H9 (cell line): ENCODE data around the gene SRPK1. TPM values are rescaled to one million over a fixed set of nuclear protein-coding genes. Genes with fewer than 3 reads are reported as not detected.

ENCODE experiments used
- DNase-seq: peaks from one replicate; pipeline ENCODE4 v3.0.0-alpha.2; 2017
- H2AFZ ChIP-seq: one replicate; pipeline ENCODE4 v1.6.1; 2013; ENCODE audit warnings: mild to moderate bottlenecking, low read length, control low read depth, moderate library complexity
- H2AK5ac ChIP-seq: 2 replicates; pipeline ENCODE4 v1.6.1; 2013; ENCODE audit warnings: low read length, control low read depth, mixed read lengths; ENCODE audit not compliant: insufficient read length
- H2BK120ac ChIP-seq: one replicate; pipeline ENCODE4 v1.6.1; 2013; ENCODE audit warnings: low read depth, mild to moderate bottlenecking, low read length, control low read depth, inconsistent platforms; ENCODE audit not compliant: poor library complexity, severe bottlenecking
- H2BK12ac ChIP-seq: 2 replicates; pipeline ENCODE4 v1.6.1; 2013; ENCODE audit warnings: low read length, control low read depth, mixed read lengths, low read depth; ENCODE audit not compliant: insufficient read length
- H2BK15ac ChIP-seq: 2 replicates; pipeline ENCODE4 v1.6.1; 2013; ENCODE audit warnings: low read depth, low read length, control low read depth
- H2BK20ac ChIP-seq: one replicate; pipeline ENCODE4 v1.6.1; 2013; ENCODE audit warnings: low read depth, mild to moderate bottlenecking, low read length, control low read depth, inconsistent platforms; ENCODE audit not compliant: poor library complexity, severe bottlenecking
- H2BK5ac ChIP-seq: 2 replicates; pipeline ENCODE4 v1.6.1; 2013; ENCODE audit warnings: low read length, control low read depth, mixed read lengths; ENCODE audit not compliant: insufficient read length
- H3K14ac ChIP-seq: 2 replicates; pipeline ENCODE4 v1.6.1; 2013; ENCODE audit warnings: low read length, control low read depth; ENCODE audit not compliant: insufficient read depth
- H3K18ac ChIP-seq: 2 replicates; pipeline ENCODE4 v1.6.1; 2013; ENCODE audit warnings: low read depth, mild to moderate bottlenecking, mixed read lengths, low read length, control low read depth; ENCODE audit not compliant: insufficient read length
- H3K23ac ChIP-seq: 2 replicates; pipeline ENCODE4 v1.6.1; 2013; ENCODE audit warnings: low read length, control low read depth, mixed read lengths, low read depth; ENCODE audit not compliant: insufficient read length
- H3K23me2 ChIP-seq: 2 replicates; pipeline ENCODE4 v1.6.1; 2013; ENCODE audit warnings: low read depth, mild to moderate bottlenecking, mixed read lengths, low read length, control low read depth; ENCODE audit not compliant: insufficient read length, poor library complexity, severe bottlenecking
- H3K27ac ChIP-seq: 2 replicates; pipeline ENCODE4 v1.5.1; 2013; ENCODE audit warnings: low read length, control low read depth, mixed read lengths, low read depth; ENCODE audit not compliant: insufficient read length
- H3K27me3 ChIP-seq: 2 replicates; pipeline ENCODE4 v1.6.1; 2013; ENCODE audit warnings: low read length, control low read depth, inconsistent platforms; ENCODE audit not compliant: insufficient read depth
- H3K4ac ChIP-seq: 2 replicates; pipeline ENCODE4 v1.6.1; 2013; ENCODE audit warnings: low read depth, mild to moderate bottlenecking, control low read depth, inconsistent platforms, low read length, moderate library complexity
- H3K4me1 ChIP-seq: 2 replicates; pipeline ENCODE4 v1.6.1; 2013; ENCODE audit warnings: low read length, control low read depth, inconsistent platforms; ENCODE audit not compliant: insufficient read depth
- H3K4me2 ChIP-seq: 2 replicates; pipeline ENCODE4 v1.6.1; 2013; ENCODE audit warnings: low read length, control low read depth, mixed read lengths; ENCODE audit not compliant: insufficient read length, insufficient read depth
- H3K56ac ChIP-seq: 2 replicates; pipeline ENCODE4 v1.6.1; 2013; ENCODE audit warnings: low read depth, mild to moderate bottlenecking, mixed read lengths, low read length, control low read depth; ENCODE audit not compliant: insufficient read length
- H3K79me1 ChIP-seq: 2 replicates; pipeline ENCODE4 v1.6.1; 2013; ENCODE audit warnings: low read depth, mild to moderate bottlenecking, moderate library complexity, low read length, control low read depth, inconsistent platforms; ENCODE audit not compliant: insufficient read depth, poor library complexity, severe bottlenecking
- H3K79me2 ChIP-seq: 2 replicates; pipeline ENCODE4 v1.6.1; 2013; ENCODE audit warnings: low read length, control low read depth, inconsistent platforms; ENCODE audit not compliant: insufficient read depth
- H3K9ac ChIP-seq: 2 replicates; pipeline ENCODE4 v1.6.1; 2013; ENCODE audit warnings: low read length, control low read depth, mixed read lengths; ENCODE audit not compliant: insufficient read length; ENCODE audit errors: extremely low read depth
- H3K9me3 ChIP-seq: one replicate; pipeline ENCODE4 v1.6.1; 2013; ENCODE audit warnings: low read depth, low read length, inconsistent platforms; ENCODE audit not compliant: control insufficient read depth
- H3T11ph ChIP-seq: one replicate; pipeline ENCODE4 v1.6.1; 2013; ENCODE audit warnings: mild to moderate bottlenecking, low read length, control low read depth, inconsistent platforms
- H4K20me1 ChIP-seq: one replicate; pipeline ENCODE4 v1.6.1; 2013; ENCODE audit not compliant: control insufficient read depth, insufficient read length, insufficient read depth
- H4K5ac ChIP-seq: 2 replicates; pipeline ENCODE4 v1.6.1; 2013; ENCODE audit warnings: low read depth, mild to moderate bottlenecking, mixed read lengths, low read length, control low read depth; ENCODE audit not compliant: insufficient read length
- H4K8ac ChIP-seq: replicated peaks from 2 replicates; pipeline ENCODE4 v1.6.1; 2013; ENCODE audit warnings: low read length, control low read depth, mixed read lengths, low read depth; ENCODE audit not compliant: insufficient read length
- H4K91ac ChIP-seq: 2 replicates; pipeline ENCODE4 v1.6.1; 2013; ENCODE audit warnings: low read depth, mild to moderate bottlenecking, moderate library complexity, mixed read lengths, low read length, control low read depth; ENCODE audit not compliant: insufficient read length
- H3K27ac Mint-ChIP-seq, 3 experiments: 2 replicates in 2 of 3; 3 replicates in 1 of 3; pipeline ENCODE4 v1.8.0; 2020 to 2021; ENCODE audit warnings: mixed read lengths in 3 of 3, mild to moderate bottlenecking in 1 of 3, moderate library complexity in 1 of 3
- H3K27me3 Mint-ChIP-seq: 2 replicates; pipeline ENCODE4 v1.8.0; 2021; ENCODE audit warnings: low read depth, mild to moderate bottlenecking, moderate library complexity, mixed read lengths
- H3K36me3 Mint-ChIP-seq, 3 experiments: 2 replicates in 2 of 3; 3 replicates in 1 of 3; pipeline ENCODE4 v1.8.0; 2020 to 2021; ENCODE audit warnings: low read depth in 3 of 3, mixed read lengths in 3 of 3; ENCODE audit not compliant: insufficient read depth in 1 of 3
- H3K4me1 Mint-ChIP-seq, 2 experiments: 2 replicates each; pipeline ENCODE4 v1.8.0; 2020; ENCODE audit warnings: mixed read lengths in 2 of 2
- H3K4me3 Mint-ChIP-seq, 2 experiments: 2 replicates in 1 of 2; 3 replicates in 1 of 2; pipeline ENCODE4 v1.8.0; 2020 to 2021; ENCODE audit warnings: mild to moderate bottlenecking in 2 of 2, mixed read lengths in 2 of 2, moderate library complexity in 1 of 2
- H3K9me3 Mint-ChIP-seq, 2 experiments: 2 replicates in 1 of 2; 3 replicates in 1 of 2; pipeline ENCODE4 v1.8.0; 2020; ENCODE audit warnings: mild to moderate bottlenecking in 2 of 2, mixed read lengths in 2 of 2, moderate library complexity in 1 of 2
- CTCF ChIP-seq: fragments of 200-600 bp; sonication (generic); conservative IDR thresholded peaks from 3 replicates; pipeline ENCODE4 v1.8.0; 2021; ENCODE audit warnings: antibody characterized with exemption, mild to moderate bottlenecking
- WGBS: extraction: QIAGEN DNeasy Blood & Tissue Kit; methylation state at CpG from one replicate; pipeline ENCODE4 v1.1.7; 2013; ENCODE audit warnings: missing lambda C conversion rate, low lambda C conversion rate, mixed read lengths; ENCODE audit not compliant: insufficient read length; ENCODE audit errors: extremely low coverage; 5-methylcytosine and 5-hydroxymethylcytosine counted together
- total RNA-seq: library from RNA; stranded (reverse); gene quantifications from 2 replicates; pipeline ENCODE4 v1.2.1, GENCODE V29; 2021

Gene SRPK1
- total RNA-seq, 1 experiment from 2014 or later = 93.2 TPM

- Histone ChIP-seq H3K23me2 (no peaks in the 10 kb centered on the region), H3K4me1 (no peaks in the 10 kb centered on the region; the same call in 1 of the 2 replicates), H3K79me1 (no peaks in the 10 kb centered on the region), H3K4ac (no peak overlapping the region), H4K8ac (no peak overlapping the region), H3K79me2 (no peaks in the 10 kb centered on the region), H2BK120ac (no peak overlapping the region), H2BK20ac (no peak overlapping the region), H2BK5ac (no peak overlapping the region), H4K91ac (no peak overlapping the region), H3K14ac (no peak overlapping the region), H4K20me1 (no peaks in the 10 kb centered on the region), H2BK12ac (no peak overlapping the region), H3K27me3 (no peaks in the 10 kb centered on the region), H3K56ac (no peak overlapping the region), H4K5ac (no peak overlapping the region), H3K23ac (no peak overlapping the region), H2AK5ac (no peak overlapping the region), H3K9ac (no peak overlapping the region), H3K18ac (no peak overlapping the region), H3K27ac (no peak overlapping the region), H3K4me2 (no peak overlapping the region), H3T11ph (no peak overlapping the region), H3K9me3 (no peaks in the 10 kb centered on the region), H2AFZ (no peak overlapping the region), H2BK15ac (no peak overlapping the region)
- Mint-ChIP-seq H3K36me3 (no peaks in the 10 kb centered on the region), H3K4me3 (no peak overlapping the region), H3K27ac (peak overlapping the region in 1 of 3 experiments; percentile 5; a peak in 1 of 7 replicates), H3K4me1 (peaks cover 3 to 5% of the 10 kb centered on the region in 2 experiments; a peak in 3 of 4 replicates), H3K27me3 (no peaks in the 10 kb centered on the region), H3K9me3 (no peaks in the 10 kb centered on the region; a peak in 1 of 5 replicates)
- no peak for DNase-seq
- no CpG with 5 or more reads among the region's 2 CpGs for WGBS
- no peak for TF ChIP-seq CTCF
Observed at GRCh38 chr6:35823601-35824000, 97.3 kb downstream of the SRPK1 start.
